GM15510 (cell line): Measurements from ENCODE around the gene TMSB4X.
A peak's percentile ranks its signal among the peaks of the same experiment; 100 is the strongest.

Experiments used
- POLR2A ChIP-seq: IDR thresholded peaks from 3 replicates; pipeline ENCODE4 v1.6.1; 2011; ENCODE audit warnings: borderline replicate concordance; ENCODE audit not compliant: insufficient read length; ENCODE audit errors: extremely low read depth

TMSB4X gene

GRCh38 chrX:12950851-12951594, 23.9 kb upstream of the TMSB4X start:
- TF ChIP-seq POLR2A: peak; percentile 25

- TF ChIP-seq POLR2A: no peak
Observed at GRCh38 chrX:12951595-12951975, 23.3 kb upstream of the TMSB4X start.

GRCh38 chrX:12953420-12953819, 21.5 kb upstream of the TMSB4X start:
- no peak for TF ChIP-seq POLR2A

GRCh38 chrX:12954376-12954775, 20.5 kb upstream of the TMSB4X start:
- TF ChIP-seq POLR2A: no peak

GRCh38 chrX:12954981-12955380, 19.9 kb upstream of the TMSB4X start:
- no peak for TF ChIP-seq POLR2A

GRCh38 chrX:12955882-12956703, 18.8 kb upstream of the TMSB4X start:
- peak; percentile 34 for TF ChIP-seq POLR2A

GRCh38 chrX:12956704-12957534, 18.0 kb upstream of the TMSB4X start:
- TF ChIP-seq POLR2A: peak; percentile 21

- no peak for TF ChIP-seq POLR2A
Observed at GRCh38 chrX:12958059-12958458, 16.9 kb upstream of the TMSB4X start.

- no peak for TF ChIP-seq POLR2A
Observed at GRCh38 chrX:12958461-12958860, 16.4 kb upstream of the TMSB4X start.

- no peak for TF ChIP-seq POLR2A
Observed at GRCh38 chrX:12961196-12961718, 13.7 kb upstream of the TMSB4X start.

GRCh38 chrX:12962041-12962504, 12.8 kb upstream of the TMSB4X start:
- no peak for TF ChIP-seq POLR2A

- no peak for TF ChIP-seq POLR2A
Observed at GRCh38 chrX:12965131-12965940, 9.6 kb upstream of the TMSB4X start.

- no peak for TF ChIP-seq POLR2A
Observed at GRCh38 chrX:12966151-12966550, 8.8 kb upstream of the TMSB4X start.
